HG02588 (cell line): ENCODE measurements around the gene NID2.

Experiments used
- ATAC-seq: cut with Tn5 transposase; IDR thresholded peaks from one replicate; pipeline ENCODE4 v1.9.1; 2021; ENCODE audit warnings: mild to moderate bottlenecking, moderate library complexity; ENCODE audit not compliant: unreplicated experiment

The NID2 gene

DNA sequence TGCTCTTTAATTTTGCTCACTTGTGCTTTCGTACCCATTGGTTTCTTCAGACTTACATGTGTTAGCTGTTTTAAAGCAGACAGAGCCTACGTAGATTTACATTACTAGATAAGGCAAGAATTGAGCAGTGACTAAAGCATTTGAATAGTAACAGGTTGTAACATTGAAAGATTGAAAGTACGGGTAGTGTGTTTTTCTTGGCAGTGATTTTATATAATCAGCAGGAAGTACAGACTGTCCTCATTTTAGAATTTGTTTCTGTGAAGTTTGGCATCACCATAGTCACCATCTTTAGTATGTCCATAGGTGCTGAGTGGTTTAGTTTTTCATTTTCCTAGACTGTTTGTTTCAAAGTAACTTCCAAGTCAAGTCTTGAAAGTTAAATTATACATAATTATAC, 65.5 kb downstream of the NID2 start:
- no peak for ATAC-seq

DNA sequence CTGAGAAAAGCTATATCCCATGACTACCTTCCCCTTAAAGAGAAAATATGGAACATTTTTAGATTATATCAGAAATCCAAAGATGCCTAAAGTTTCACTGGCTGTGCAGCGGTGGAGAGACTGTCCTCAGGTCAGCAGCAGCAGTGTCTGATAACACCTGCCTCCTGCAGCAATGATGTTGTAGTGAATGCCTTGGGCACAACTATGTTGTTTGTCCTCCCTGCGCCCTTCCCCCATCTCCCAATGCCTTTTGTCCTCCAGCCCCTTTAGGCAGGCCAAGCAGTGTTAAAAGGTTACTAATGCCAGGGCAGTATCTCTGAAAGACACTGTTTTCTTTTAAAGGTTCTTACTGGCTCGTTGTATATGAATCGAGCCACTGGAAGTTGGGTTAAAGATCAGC, 66.3 kb downstream of the NID2 start:
- no peak for ATAC-seq

DNA sequence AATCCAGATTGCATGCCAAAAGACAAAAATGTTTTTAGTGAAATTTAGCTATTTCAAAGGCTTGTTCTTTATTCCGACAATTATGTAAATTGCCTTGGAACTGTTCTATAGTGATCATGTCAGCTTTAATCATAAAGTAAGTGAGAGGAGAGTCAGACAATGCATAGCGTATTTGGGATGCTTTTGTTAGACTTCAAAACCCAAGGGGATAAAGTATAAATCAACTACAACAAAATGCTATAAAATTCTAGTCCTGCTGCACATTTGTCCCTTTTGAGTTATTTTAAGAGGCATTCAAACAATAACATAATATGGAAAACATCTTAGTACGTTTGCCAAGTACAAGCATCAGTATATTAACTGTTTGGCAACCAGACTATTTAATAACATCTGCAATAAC, 68.2 kb downstream of the NID2 start:
- no peak for ATAC-seq

DNA sequence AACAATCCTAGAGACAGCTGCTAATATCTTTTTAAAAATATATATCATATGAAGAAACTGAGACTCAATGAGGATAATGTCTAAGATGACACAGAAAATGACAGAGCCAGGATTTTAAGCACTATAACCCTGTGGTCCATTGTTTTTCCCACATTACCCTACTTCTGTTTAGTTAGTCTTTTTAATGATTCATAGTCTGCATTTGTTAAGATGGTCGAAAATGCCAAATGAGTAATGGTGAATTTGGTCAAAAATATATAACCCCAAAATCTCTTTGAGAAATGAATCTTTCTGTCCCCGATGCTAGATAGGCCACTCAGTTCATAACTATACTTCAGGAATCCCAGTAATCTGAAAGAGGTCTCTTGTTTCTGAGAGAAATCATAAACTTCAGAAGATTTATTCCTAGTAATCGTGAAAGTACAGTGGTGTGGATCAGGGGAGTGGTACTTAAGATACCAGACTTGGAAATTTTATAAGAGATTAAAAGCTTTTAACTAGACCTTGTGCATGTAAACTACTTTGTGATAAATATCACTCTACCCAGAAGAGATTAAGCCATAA, 68.8 kb downstream of the NID2 start:
- ATAC-seq: no peak

DNA sequence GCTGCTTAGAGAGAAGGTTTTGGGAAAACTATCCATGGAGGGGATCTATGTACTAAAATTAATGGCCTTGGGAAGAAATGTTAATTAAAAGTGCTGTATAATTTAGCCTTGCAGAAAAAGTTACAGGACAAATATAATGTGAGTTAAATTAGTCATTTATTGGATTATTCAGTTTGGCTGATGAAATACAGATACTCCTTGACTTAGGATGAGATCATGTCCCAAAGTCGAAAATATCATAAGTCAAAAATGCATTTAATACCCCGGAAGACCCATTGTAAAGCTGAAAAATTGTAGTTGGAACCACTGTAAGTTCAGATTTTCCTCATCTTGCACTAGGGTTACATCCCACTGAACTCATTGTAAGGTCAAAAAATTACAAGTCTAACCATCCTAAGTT, 69.8 kb downstream of the NID2 start:
- ATAC-seq: no peak

DNA sequence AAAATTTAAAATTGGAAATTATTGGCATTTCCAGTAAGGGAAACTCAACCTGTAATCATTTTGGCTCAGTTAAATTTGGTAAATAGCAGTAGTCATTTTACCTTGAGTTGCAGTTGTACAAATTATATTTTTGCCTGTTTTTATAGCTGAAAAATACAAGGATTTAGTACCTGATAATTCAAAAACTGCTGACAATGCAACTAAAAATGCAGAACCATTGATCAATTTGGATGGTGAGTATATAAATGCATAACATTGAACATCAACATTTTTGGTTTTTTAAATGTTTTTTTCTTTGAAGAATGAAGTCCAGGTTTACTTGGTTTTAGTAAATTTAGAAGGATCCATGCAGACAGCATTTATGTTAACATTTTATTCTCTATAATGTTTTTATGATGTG, 70.5 kb downstream of the NID2 start:
- ATAC-seq: no peak

DNA sequence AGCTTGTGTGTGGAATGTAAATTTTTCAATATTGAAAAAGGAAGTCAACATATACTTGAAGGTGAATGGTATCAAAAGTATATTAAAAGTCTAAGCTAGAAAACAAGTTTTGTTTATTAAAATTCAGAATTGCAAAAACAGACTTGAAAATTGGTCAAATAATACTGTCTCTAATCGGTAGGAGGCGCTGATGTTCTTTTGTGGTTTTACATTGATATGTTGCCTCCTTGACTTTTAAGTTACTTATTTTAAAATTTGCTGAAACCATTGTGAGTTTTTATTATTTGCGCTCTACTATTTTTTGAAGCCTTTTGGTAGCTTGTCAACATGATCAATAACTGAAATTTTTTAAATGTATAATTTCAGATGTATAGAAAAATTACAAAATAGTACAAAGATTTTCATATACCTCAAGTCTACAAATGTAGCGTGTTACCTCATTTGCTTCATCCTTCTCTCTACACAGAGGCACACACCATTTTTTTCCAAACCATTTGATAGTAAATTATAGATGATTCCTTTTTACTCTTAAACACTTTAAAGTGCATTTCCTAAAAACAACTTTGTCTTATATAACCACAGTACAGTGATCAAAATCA, 72.6 kb downstream of the NID2 start:
- no peak for ATAC-seq

DNA sequence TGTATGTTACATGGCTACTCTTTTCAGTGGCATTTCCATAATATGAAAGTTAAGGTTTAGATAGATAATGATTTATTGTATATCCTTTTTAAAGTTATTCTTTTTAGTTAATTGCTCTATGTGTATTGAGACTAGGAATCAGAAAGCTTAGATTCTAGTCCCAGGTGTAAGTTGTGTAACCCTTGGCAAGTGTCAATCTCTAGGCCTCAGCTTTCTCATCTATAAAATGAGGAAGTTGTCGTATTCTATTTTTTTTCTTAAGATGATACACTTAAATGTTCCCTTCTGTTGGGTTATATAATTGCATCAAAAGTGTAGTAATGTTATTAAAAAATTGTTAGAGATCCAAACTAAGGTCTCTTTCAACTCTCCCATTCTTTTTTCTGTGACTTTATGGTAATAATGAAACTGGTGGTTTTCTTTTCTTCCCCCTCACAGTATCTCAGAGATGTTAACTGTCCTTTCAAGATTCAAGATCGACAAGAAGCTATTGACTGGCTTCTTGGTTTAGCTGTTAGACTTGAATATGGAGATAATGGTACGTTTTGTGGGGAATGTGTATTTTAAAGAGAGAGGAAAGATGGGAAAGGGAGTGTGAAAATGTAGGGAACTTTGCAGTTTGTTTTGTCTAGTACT, 75.5 kb downstream of the NID2 start:
- no peak for ATAC-seq

DNA sequence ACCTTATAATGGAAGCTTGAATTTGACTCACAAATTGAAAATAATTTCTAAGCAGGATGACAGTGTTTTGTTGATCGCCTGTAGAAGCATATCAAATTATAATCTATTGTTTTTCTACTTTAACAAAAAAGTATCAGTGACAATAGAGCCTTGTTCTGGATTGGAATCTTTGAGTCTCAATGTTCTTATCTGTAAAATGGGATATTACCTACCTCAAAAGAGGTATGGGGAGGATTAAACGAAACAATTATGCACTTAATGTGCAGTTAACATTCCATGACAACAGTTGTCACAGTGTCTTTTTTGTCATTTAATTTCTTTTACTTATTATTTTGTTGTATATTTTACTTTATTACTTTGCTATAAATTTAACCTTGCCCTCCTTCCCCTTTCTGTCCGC, 78.4 kb downstream of the NID2 start:
- no peak for ATAC-seq

DNA sequence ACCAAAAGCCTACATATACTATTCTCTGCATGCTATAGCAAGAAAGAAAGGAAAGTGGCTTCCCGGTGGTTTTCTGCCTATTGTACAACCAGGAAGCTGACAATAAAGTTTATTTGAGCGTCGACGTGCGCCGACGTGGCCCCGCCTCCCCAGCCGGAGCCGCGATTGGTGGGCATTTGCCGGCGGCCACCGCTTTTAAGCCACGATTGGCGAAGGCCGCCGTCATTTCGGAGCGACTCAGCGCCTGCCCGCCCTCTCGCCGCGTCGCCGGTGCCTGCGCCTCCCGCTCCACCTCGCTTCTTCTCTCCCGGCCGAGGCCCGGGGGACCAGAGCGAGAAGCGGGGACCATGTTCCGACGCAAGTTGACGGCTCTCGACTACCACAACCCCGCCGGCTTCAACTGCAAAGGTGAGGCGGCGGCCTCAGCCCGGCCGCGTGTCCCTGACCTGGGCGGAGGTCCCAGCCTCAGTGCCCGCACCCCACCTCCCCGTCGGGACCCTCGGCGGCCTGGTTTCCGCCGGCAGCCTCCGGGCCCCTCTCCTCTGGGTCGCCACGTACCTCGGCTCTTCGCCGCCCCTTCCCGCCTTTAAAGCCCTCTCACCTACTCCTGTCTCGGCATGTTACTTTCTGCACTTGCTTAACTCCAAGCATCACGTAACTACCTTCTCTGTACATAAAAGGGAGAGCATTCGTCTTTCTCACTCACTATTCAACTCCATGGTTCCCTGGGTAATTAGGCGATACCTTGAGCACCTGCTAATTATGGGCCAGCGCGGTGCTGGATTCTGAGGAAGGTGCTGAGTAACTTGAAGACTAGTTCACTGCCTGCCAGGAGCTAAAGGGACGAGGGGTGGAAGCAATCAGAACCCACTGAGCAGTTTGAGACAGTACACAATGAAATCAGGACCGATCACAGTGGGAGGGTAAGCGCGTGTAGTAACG, 79.3 kb downstream of the NID2 start, which contains the start of gene RTRAF:
Gene RTRAF (plus strand): TSS at position 254 of the 942 bp plus-strand sequence. CDS start 94 bp downstream, at position 348.
- ATAC-seq: peak; percentile 95

DNA sequence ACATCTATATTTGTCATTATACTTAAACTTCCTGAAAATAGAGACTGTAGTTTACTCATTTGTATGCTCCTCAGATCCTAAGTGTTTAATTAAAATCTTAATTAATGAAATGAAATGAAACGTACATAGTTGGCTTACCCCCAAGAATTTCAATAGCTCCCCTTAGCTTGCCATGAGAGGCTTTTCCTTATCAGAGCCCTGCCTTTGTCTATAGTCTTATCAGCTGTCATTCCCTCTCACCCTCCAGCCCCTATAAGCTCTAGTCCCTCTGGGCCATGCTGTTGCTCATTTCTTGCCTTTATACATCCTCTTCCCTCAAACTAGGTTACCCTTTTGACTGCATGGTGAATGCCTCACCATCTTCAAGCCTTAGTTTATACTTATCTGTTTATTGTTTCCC, 80.6 kb downstream of the NID2 start:
- ATAC-seq: no peak

DNA sequence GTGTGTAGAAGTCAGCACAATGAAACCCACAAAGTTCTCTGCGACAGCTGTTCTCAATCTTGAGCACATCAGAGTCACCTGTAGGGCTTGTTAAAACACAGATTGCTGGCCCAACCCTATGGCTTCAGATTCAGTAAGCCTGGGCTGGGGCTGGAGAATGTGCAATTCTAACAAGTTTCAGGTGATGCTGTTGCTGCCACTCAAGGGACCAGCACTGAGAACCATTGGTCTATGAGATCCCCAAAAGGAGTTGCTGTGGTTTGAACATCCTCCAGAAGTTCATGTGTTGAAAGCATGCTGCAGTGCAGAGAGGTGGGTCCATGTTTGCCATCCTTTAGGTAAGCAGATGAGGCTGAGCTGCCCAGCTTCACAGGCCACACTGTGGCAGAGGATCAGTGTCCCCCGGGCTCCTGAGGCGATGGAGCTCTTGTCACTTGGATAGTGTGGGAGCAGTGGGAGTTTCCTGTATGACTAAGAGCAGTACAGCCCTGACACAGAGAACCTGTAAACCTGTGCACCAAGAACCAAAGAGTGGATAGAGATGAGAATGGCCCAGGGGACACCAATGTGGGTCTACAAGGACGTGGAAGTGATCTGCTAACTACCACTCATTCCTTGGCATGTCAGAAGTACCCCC, 87.5 kb downstream of the NID2 start:
- peak; percentile 60 for ATAC-seq

DNA sequence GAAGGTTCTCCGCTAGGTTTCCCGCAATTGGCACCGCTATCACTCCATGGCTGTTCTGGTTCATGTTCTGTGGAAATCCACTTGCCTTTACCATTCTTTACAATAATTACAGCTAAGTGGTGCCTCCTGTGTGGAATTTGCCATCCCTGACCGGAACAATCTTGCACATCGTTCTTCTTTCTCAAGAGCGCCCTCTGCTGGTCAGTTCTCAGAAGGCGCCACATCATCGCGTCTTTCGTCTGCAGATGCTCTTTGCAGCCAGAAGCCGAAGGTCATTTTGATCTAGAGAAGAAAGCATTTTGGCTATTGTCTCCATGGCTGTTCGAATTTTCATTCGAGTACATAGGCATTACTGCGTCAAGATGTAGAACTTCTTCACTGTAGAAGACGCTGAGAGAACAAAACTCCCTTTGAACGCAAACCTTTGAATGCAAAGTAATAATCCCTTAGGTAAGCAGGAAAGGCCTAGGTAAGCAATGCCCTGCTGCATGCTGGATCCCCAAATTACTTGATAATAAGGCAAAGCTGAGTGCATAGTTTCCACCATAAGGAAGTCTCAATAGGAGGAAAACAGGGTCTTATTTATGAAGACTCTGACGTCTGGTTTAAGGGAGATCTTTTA, 89.7 kb downstream of the NID2 start:
- peak; percentile 44 for ATAC-seq

DNA sequence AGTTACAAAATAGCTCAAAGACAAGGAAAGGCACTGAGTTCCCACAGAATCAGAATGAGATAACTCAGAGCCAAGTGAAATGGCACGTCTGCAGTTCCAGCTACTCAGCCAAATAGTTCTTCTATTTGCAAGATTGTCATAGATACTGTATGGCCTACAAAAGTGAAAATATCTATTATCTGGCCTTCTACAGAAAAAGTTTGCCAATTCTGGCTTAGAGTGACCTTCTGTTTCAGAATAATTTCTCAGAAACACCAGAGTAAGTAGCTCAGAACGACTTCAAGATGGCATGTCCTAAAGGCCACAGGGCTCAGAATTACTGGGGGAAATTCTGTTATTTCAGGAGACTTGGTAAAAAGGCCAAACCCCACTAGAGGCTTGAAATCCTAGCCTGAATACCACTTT, 90.2 kb downstream of the NID2 start:
- ATAC-seq: no peak

DNA sequence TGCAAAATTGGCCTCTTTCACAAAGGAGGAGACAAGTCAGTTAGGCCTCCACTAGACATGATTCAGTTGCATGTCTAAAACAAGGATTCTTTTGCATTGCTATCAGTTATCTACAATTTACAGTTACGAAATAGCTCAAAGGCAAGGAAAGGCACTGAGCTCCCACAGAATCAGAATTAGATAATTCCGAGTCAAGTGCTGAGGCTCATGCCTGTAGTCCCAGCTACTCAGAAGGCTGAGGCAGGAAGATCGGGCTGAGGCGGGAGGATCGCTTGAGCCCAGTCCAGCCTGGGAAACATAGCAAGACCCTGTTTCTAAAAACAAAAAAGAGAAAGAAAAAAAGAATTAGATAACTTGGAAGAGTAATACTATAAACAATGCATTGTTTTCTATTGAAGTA, 91.8 kb downstream of the NID2 start:
- ATAC-seq: no peak

DNA sequence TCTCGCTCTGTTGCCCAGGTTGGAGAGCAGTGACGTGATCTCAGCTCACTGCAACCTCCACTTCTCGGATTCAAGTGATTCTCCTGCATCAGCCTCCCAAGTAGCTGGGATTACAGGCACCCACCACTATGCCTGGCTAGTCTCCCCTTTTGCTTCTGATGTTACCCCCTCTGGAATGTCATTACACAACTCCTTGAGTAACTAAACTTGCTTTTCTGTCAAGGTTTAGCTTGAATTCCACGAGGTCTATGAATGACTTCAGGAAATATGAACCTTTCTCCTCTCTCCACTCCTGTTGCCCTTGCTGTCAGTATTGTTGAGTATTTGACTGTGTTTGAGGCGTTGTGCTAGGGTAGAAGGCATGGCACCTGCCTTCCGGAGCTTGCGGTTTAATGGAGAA, 96.3 kb downstream of the NID2 start:
- no peak for ATAC-seq

DNA sequence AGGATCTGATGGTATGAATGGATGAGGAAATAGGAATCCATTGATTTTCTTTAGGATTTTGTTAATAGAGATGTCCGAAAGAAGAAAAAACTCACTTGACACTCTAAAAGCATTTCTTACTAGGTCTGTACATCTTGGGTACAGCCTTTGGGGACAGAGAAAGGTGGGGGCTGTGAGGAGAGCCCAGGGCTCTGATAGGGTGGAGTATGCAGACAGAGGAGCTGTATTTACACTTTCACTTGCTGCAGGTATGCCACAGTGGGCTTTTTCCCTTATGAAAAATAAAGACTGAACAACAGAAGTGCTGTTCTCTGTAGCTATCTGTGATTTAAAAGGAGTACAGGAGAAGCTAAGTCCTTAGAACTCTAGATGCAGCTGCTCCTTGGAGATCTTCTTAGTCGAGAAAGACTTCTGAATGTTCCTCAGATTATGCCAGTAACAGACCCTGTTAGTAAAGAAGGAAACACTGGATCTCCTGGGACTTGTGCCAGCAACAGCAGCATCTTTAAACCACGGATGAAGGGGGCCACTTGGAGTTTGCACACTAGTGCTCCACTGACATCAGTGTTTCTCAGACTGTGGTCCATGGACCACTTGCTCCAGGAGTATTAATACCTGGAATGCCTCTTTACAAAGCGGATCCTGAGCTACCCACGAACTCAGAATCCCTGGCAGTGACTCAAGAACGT, 98.9 kb downstream of the NID2 start:
- no peak for ATAC-seq

DNA sequence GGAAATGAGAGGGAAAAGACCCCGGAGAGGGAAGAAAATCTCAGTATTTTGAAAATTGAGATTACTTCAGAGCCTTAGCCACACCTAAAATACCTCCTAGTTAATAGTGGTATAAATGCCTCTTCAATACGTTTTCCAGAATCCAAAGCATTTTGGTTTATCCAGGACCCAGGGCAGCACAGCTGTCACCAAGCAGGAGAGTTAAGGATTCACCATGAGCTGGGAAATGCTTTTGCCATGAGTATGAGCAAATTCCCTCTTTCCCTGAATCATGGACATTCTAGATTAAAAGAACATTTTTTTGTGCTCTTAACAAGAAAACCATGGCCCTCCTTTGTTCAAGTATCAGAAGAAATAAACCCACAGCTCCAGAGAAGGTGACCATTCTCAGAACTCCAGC, 101.3 kb downstream of the NID2 start:
- ATAC-seq: no peak

DNA sequence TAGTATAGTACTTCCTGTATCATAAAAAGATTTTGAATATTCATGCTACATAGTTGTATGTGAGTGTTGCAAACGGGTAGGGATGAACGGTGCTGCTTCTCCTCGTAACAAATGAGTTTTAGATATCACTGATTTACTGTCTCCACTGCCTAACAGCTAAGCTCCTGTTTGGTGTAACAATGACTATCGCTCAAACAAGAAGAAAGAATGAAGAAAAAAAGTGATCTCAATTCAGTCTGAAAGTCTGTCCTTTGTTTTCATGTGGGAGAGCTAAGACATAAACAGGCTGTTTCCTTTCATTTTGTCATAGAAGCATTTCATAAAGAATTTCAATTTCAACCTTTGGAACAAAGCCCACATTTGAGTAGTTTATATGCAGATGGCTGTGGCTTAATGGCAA, 105.6 kb downstream of the NID2 start:
- no peak for ATAC-seq

DNA sequence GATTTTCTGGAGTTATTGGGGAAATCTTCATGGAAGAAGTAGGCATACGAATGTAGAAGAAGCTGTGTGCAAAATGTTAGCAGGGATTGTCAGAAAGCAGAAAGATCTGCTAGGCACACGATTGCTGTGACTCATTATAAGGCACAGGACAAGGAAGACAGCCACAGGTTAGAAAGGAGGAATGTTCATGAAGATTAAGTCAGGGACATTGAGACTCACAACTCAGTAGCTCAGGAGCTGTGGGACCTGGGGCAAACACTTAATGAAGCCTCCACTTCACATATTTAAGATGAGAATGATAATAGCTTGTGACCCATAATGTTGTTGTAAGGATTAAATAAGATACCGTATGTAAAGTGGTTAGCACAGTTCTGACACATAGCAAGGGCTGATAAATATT, 106.1 kb downstream of the NID2 start:
- ATAC-seq: no peak
